GM12878 (cell line): ENCODE measurements around the gene PRIMPOL. TPM values are rescaled to one million over a fixed set of nuclear protein-coding genes. Genes with fewer than 3 reads are reported as not detected.

Experiments
- ATAC-seq: fragments of 200-7000 bp; cut with Tn5 transposase; 3 replicates; pipeline ENCODE4 v1.9.1; 2020; ENCODE audit warnings: mild to moderate bottlenecking, moderate library complexity
- BruUV-seq: library from RNA; stranded (reverse); fragments of 400-500 nt; replicated peaks from 2 replicates; lab custom pipeline; 2021; lab: Mats Ljungman, UMichigan
- CTCF ChIA-PET: fragments of 300-600 bp; sonication (Branson Sonifier 250); formaldehyde crosslinking; extraction: SDS; loops from one replicate; lab custom pipeline; 2021; ENCODE audit warnings: inconsistent platforms; lab: Yijun Ruan, JAX
- POLR2A ChIA-PET: fragments of 350-600 bp; formaldehyde crosslinking; extraction: SDS; loops from one replicate; lab custom pipeline; 2021; ENCODE audit warnings: inconsistent platforms; lab: Charles Lee
- RAD21 ChIA-PET: fragments of 300-600 bp; sonication (Branson Sonifier 250); formaldehyde crosslinking; loops from one replicate; lab custom pipeline; 2023; ENCODE audit warnings: antibody characterized with exemption; ENCODE audit not compliant: unreplicated experiment; lab: Charles Lee
- SMC1A ChIA-PET: fragments of 300-600 bp; sonication (Branson Sonifier 250); formaldehyde crosslinking; loops from one replicate; lab custom pipeline; 2023; ENCODE audit not compliant: unreplicated experiment, uncharacterized antibody; lab: Charles Lee
- DNase-seq: peaks from one replicate; pipeline ENCODE4 v3.0.0-alpha.2; 2011; ENCODE audit warnings: low read depth, low spot score
- FAIRE-seq: peaks from 3 replicates; lab custom pipeline; 2011; peaks lifted over from hg19 to GRCh38; lab: Jason Lieb, UNC
- H2AFZ ChIP-seq: 2 replicates; pipeline ENCODE4 v1.6.0; 2011; ENCODE audit warnings: low read depth, low read length, control low read depth; ENCODE audit not compliant: control insufficient read depth
- H3K27ac ChIP-seq: 2 replicates; pipeline ENCODE4 v1.5.1; 2011; ENCODE audit warnings: control low read depth; ENCODE audit not compliant: control insufficient read depth, insufficient read depth
- H3K27me3 ChIP-seq, 2 experiments: replicated peaks in 1 of 2; 2 replicates each; pipeline versions ENCODE4 v1.6.0 to v1.6.1; 2011; ENCODE audit warnings: low read length in 1 of 2; ENCODE audit not compliant: control insufficient read depth in 2 of 2, insufficient read depth in 2 of 2
- H3K36me3 ChIP-seq, 2 experiments: 2 replicates each; pipeline ENCODE4 v1.5.1; 2011; ENCODE audit warnings: low read length in 1 of 2; ENCODE audit not compliant: control insufficient read depth in 2 of 2, insufficient read depth in 2 of 2
- H3K4me1 ChIP-seq: 2 replicates; pipeline ENCODE4 v1.6.1; 2011; ENCODE audit warnings: mild to moderate bottlenecking, low read length, moderate library complexity, mixed read lengths; ENCODE audit not compliant: control insufficient read depth, insufficient read depth
- H3K4me2 ChIP-seq: 2 replicates; pipeline ENCODE4 v1.6.0; 2011; ENCODE audit warnings: control low read depth; ENCODE audit not compliant: control insufficient read depth, insufficient read depth
- H3K4me3 ChIP-seq: fragments of 200-600 bp; sonication (generic); 2 replicates; pipeline ENCODE4 v1.5.1; 2016
- H3K79me2 ChIP-seq: 2 replicates; pipeline ENCODE4 v1.6.0; 2011; ENCODE audit warnings: low read length; ENCODE audit not compliant: control insufficient read depth, insufficient read depth
- H3K9ac ChIP-seq: 2 replicates; pipeline ENCODE4 v1.8.0; 2011; ENCODE audit warnings: low read length, control low read depth, mixed read lengths; ENCODE audit not compliant: control insufficient read depth, insufficient read depth
- H3K9me3 ChIP-seq: replicated peaks from 3 replicates; pipeline ENCODE4 v1.5.1; 2011; ENCODE audit warnings: mild to moderate bottlenecking, low read length; ENCODE audit not compliant: control insufficient read depth, insufficient read depth
- H4K20me1 ChIP-seq: 2 replicates; pipeline ENCODE4 v1.6.0; 2011; ENCODE audit not compliant: control insufficient read depth, insufficient read depth
- BCL11A ChIP-seq: IDR thresholded peaks from 2 replicates; pipeline ENCODE4 v1.6.1; 2011; ENCODE audit warnings: low read depth, low read length
- ETV6 ChIP-seq, 2 experiments: fragments of 450-650 bp in 1 of 2; IDR thresholded peaks in 1 of 2; conservative IDR thresholded peaks in 1 of 2; 2 replicates each; pipeline ENCODE4 v1.6.1; 2014; ENCODE audit warnings: antibody characterized with exemption in 1 of 2, borderline replicate concordance in 1 of 2, low read depth in 1 of 2, mild to moderate bottlenecking in 1 of 2, moderate library complexity in 1 of 2
- GABPA ChIP-seq: IDR thresholded peaks from 2 replicates; pipeline ENCODE4 v1.6.1; 2014; ENCODE audit warnings: antibody characterized with exemption, low read depth, mild to moderate bottlenecking, inconsistent platforms
- HDAC6 ChIP-seq: fragments of 200-600 bp; sonication (generic); IDR thresholded peaks from one replicate; pipeline ENCODE4 v1.8.0; 2017; ENCODE audit warnings: antibody characterized with exemption; ENCODE audit not compliant: unreplicated experiment
- JUNB ChIP-seq: IDR thresholded peaks from 2 replicates; pipeline ENCODE4 v1.6.1; 2016; ENCODE audit warnings: antibody characterized with exemption, mild to moderate bottlenecking
- MTA3 ChIP-seq: IDR thresholded peaks from 2 replicates; pipeline ENCODE4 v1.6.1; 2012; ENCODE audit warnings: low read length, inconsistent platforms, borderline replicate concordance
- NBN ChIP-seq: fragments of 450-650 bp; IDR thresholded peaks from 2 replicates; pipeline ENCODE4 v1.6.1; 2016
- NRF1 ChIP-seq: conservative IDR thresholded peaks from 2 replicates; pipeline ENCODE4 v1.6.1; 2011; ENCODE audit warnings: mild to moderate bottlenecking, low read depth, low read length, improper control_type of control experiment
- RAD51 ChIP-seq: fragments of 450-650 bp; IDR thresholded peaks from 2 replicates; pipeline ENCODE4 v1.6.1; 2016; ENCODE audit warnings: moderate library complexity, mild to moderate bottlenecking, inconsistent platforms
- SP1 ChIP-seq: IDR thresholded peaks from one replicate; pipeline ENCODE4 v1.6.1; 2011; ENCODE audit warnings: low read depth, low read length
- SREBF1 ChIP-seq: IDR thresholded peaks from 2 replicates; pipeline ENCODE4 v1.6.1; 2012; ENCODE audit warnings: mild to moderate bottlenecking, low read length
- SRF ChIP-seq, 2 experiments: IDR thresholded peaks; 2 replicates each; pipeline ENCODE4 v1.6.1; 2011; ENCODE audit warnings: low read depth in 2 of 2, low read length in 2 of 2, mild to moderate bottlenecking in 1 of 2, moderate library complexity in 1 of 2
- YBX1 ChIP-seq: fragments of 450-650 bp; IDR thresholded peaks from 2 replicates; pipeline ENCODE4 v1.6.1; 2016; ENCODE audit warnings: antibody characterized with exemption
- WGBS: methylation state at CpG from one replicate; pipeline ENCODE4 v1.1.6; 2016; ENCODE audit warnings: low lambda C conversion rate; ENCODE audit not compliant: insufficient replicate concordance, insufficient coverage; ENCODE audit errors: missing lambda C conversion rate; 5-methylcytosine and 5-hydroxymethylcytosine counted together
- in situ Hi-C: fragments of 300-500 bp; cut with MboI; formaldehyde crosslinking; loops from 9 replicates; pipeline ENCODE4 v1.14.3; 2018; ENCODE audit warnings: mixed read lengths
- intact Hi-C: fragments of 100-400 bp; cut with micrococcal nuclease; formaldehyde crosslinking; loops from one replicate; pipeline ENCODE4 v1.14.2; 2022; ENCODE audit not compliant: unreplicated experiment
- polyA plus RNA-seq, 11 experiments: library from polyadenylated mRNA; depleted of rRNA in 4 of 11; unstranded in 6 of 11; stranded (reverse) in 5 of 11; fragments of >200 nt; fragmentation: Nextera tagmentation in 4 of 11; fragmentation: Illumina TruSeq in 1 of 11; extraction: Ambion mirVana in 4 of 11; extraction: Trizol in 1 of 11; gene quantifications; 1 replicate in 1 of 11; 2 replicates in 10 of 11; pipeline versions ENCODE4 v1.2.1 to v1.2.3, GENCODE V29; 2011 to 2016; ENCODE audit warnings: inconsistent platforms in 2 of 11, missing spikeins in 2 of 11, low read depth in 1 of 11
- total RNA-seq, 4 experiments: library from RNA; depleted of rRNA in 3 of 4; stranded (reverse); fragments of >200 nt in 3 of 4; fragmentation: Illumina TruSeq in 1 of 4; extraction: Trizol in 1 of 4; gene quantifications; 2 replicates each; pipeline versions ENCODE4 v1.2.1 to v1.2.3, GENCODE V29; 2013 to 2021
- TF ChIP-seq, protein P1 (sequence below): IDR thresholded peaks from 2 replicates; pipeline ENCODE4 v1.6.1; 2012; ENCODE audit warnings: improper control_type of control experiment, low read depth, low read length; ENCODE audit not compliant: insufficient replicate concordance

PRIMPOL gene
- total and polyA plus RNA-seq, 10 of the 15 experiments (the other 5 are each of a cell fraction or from before 2014, with no cell fraction given): 10.6 to 23.7 (median 14.0) TPM

GRCh38 chr4:184715526-184715925 is 66.0 kb downstream of the PRIMPOL start (continued):
- TF ChIP-seq GABPA (no peak), HDAC6 (no peak), NRF1 (no peak), SREBF1 (no peak), RAD51 (no peak)
- TF ChIP-seq, protein P1, sequence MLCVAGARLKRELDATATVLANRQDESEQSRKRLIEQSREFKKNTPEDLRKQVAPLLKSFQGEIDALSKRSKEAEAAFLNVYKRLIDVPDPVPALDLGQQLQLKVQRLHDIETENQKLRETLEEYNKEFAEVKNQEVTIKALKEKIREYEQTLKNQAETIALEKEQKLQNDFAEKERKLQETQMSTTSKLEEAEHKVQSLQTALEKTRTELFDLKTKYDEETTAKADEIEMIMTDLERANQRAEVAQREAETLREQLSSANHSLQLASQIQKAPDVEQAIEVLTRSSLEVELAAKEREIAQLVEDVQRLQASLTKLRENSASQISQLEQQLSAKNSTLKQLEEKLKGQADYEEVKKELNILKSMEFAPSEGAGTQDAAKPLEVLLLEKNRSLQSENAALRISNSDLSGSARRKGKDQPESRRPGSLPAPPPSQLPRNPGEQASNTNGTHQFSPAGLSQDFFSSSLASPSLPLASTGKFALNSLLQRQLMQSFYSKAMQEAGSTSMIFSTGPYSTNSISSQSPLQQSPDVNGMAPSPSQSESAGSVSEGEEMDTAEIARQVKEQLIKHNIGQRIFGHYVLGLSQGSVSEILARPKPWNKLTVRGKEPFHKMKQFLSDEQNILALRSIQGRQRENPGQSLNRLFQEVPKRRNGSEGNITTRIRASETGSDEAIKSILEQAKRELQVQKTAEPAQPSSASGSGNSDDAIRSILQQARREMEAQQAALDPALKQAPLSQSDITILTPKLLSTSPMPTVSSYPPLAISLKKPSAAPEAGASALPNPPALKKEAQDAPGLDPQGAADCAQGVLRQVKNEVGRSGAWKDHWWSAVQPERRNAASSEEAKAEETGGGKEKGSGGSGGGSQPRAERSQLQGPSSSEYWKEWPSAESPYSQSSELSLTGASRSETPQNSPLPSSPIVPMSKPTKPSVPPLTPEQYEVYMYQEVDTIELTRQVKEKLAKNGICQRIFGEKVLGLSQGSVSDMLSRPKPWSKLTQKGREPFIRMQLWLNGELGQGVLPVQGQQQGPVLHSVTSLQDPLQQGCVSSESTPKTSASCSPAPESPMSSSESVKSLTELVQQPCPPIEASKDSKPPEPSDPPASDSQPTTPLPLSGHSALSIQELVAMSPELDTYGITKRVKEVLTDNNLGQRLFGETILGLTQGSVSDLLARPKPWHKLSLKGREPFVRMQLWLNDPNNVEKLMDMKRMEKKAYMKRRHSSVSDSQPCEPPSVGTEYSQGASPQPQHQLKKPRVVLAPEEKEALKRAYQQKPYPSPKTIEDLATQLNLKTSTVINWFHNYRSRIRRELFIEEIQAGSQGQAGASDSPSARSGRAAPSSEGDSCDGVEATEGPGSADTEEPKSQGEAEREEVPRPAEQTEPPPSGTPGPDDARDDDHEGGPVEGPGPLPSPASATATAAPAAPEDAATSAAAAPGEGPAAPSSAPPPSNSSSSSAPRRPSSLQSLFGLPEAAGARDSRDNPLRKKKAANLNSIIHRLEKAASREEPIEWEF: no peak

GRCh38 chr4:184719407-184719806 is 69.9 kb downstream of the PRIMPOL start:
- 89% methylated on average over 3 of the region's 3 CpGs for WGBS

More at GRCh38 chr4:184719407-184719806, 69.9 kb downstream of the PRIMPOL start:
- H3K4me2 ChIP-seq: no peak overlapping the region
- CTCF ChIA-PET: interaction anchor here (0.8 kb wide), 1 partner anchor 15 kb away, joined by 5 read pairs; the partner anchor contains the start of gene CENPU
- POLR2A ChIA-PET: interaction anchor here (1.1 kb wide), 1 partner anchor 14 kb away, joined by 3 read pairs; the partner anchor contains the start of gene CENPU
- ATAC-seq (no peak), FAIRE-seq (no peak), DNase-seq (no peak)
- RAD21 ChIA-PET: no interaction called here
- H3K4me1 ChIP-seq: no peaks in the 10 kb centered on the region
- no peak overlapping the region for H3K4me3 ChIP-seq
- H4K20me1 ChIP-seq: no peaks in the 10 kb centered on the region
- H2AFZ ChIP-seq: no peak overlapping the region
- H3K9me3 ChIP-seq: no peaks in the 10 kb centered on the region; the same call in 1 of the 3 replicates
- no peak overlapping the region for H3K9ac ChIP-seq
- TF ChIP-seq ETV6 (conservative IDR thresholded peaks at IDR 0.05 in 1 of 2, IDR thresholded peaks at IDR 0.05 in 1 of 2; ENCODE audit: borderline replicate concordance in 1 of 2, low read depth in 1 of 2) (no peak), SP1 (no peak), JUNB (no peak), BCL11A (no peak), NBN (no peak), SRF (IDR thresholded peaks at IDR 0.05; ENCODE audit: low read depth in 2 of 2, low read length in 2 of 2) (no peak), MTA3 (no peak), YBX1 (no peak)
- H3K27me3 ChIP-seq: no peaks in the 10 kb centered on the region
- peaks cover 4% of the 10 kb centered on the region for H3K79me2 ChIP-seq
- BruUV-seq: no TSS peak
- intact Hi-C loops: no loop called here
- peaks cover 11 to 26% of the 10 kb centered on the region in 2 experiments for H3K36me3 ChIP-seq
- in situ Hi-C loops: no loop called here
- no peak overlapping the region for H3K27ac ChIP-seq
- SMC1A ChIA-PET: interaction anchor here (0.7 kb wide), 1 partner anchor 34 kb away, joined by 3 read pairs; no protein-coding TSS in a partner anchor
